Hepatocyte (in vitro differentiated cells): ENCODE results near the gene RAI1. TPM values are rescaled to one million over a fixed set of nuclear protein-coding genes. Genes with fewer than 3 reads are reported as not detected.

Source experiments
- DNase-seq: peaks from one replicate; pipeline ENCODE4 v3.0.0-alpha.2; 2016; ENCODE audit warnings: low spot score
- H2AFZ ChIP-seq: fragments of 200-600 bp; sonication (generic); 2 replicates; pipeline ENCODE4 v1.6.0; 2016; ENCODE audit warnings: antibody characterized with exemption, mild to moderate bottlenecking
- H3K27ac ChIP-seq: fragments of 200-600 bp; sonication (generic); 2 replicates; pipeline ENCODE4 v1.5.1; 2016; ENCODE audit warnings: mild to moderate bottlenecking
- H3K27me3 ChIP-seq: fragments of 200-600 bp; sonication (generic); 2 replicates; pipeline ENCODE4 v1.6.1; 2016
- H3K36me3 ChIP-seq: fragments of 200-600 bp; sonication (generic); replicated peaks from 2 replicates; pipeline ENCODE4 v1.5.1; 2016; ENCODE audit warnings: low read depth; ENCODE audit not compliant: insufficient read depth
- H3K4me1 ChIP-seq: fragments of 200-600 bp; sonication (generic); 2 replicates; pipeline ENCODE4 v1.5.1; 2016; ENCODE audit warnings: mild to moderate bottlenecking, moderate library complexity; ENCODE audit not compliant: insufficient read depth
- H3K4me2 ChIP-seq: fragments of 200-600 bp; sonication (generic); 2 replicates; pipeline ENCODE4 v1.6.0; 2016
- H3K4me3 ChIP-seq: fragments of 200-600 bp; sonication (generic); 2 replicates; pipeline ENCODE4 v1.5.1; 2016; ENCODE audit warnings: mild to moderate bottlenecking
- H3K79me2 ChIP-seq: fragments of 200-600 bp; sonication (generic); 2 replicates; pipeline ENCODE4 v1.6.0; 2017; ENCODE audit warnings: mild to moderate bottlenecking
- H3K9me2 ChIP-seq: fragments of 200-600 bp; sonication (generic); replicated peaks from 2 replicates; pipeline ENCODE4 v1.6.0; 2017; ENCODE audit warnings: mild to moderate bottlenecking; ENCODE audit not compliant: insufficient read depth
- H3K9me3 ChIP-seq: fragments of 200-600 bp; sonication (generic); 2 replicates; pipeline ENCODE4 v1.5.1; 2016; ENCODE audit warnings: low read depth, mild to moderate bottlenecking
- H4K20me1 ChIP-seq: fragments of 200-600 bp; sonication (generic); 2 replicates; pipeline ENCODE4 v1.6.0; 2016; ENCODE audit warnings: mild to moderate bottlenecking; ENCODE audit not compliant: insufficient read depth, poor library complexity, severe bottlenecking
- EZH2 ChIP-seq: fragments of 200-600 bp; sonication (generic); IDR thresholded peaks from 2 replicates; pipeline ENCODE4 v1.6.1; 2016; ENCODE audit warnings: antibody characterized with exemption, mild to moderate bottlenecking, borderline replicate concordance
- EZH2phosphoT487 ChIP-seq: fragments of 200-600 bp; sonication (generic); IDR thresholded peaks from one replicate; pipeline ENCODE4 v1.6.1; 2018; ENCODE audit warnings: antibody characterized with exemption, mild to moderate bottlenecking, low read depth, moderate library complexity; ENCODE audit not compliant: unreplicated experiment, severe bottlenecking
- WGBS: methylation state at CpG from one replicate; pipeline ENCODE4 v1.1.6; 2016; ENCODE audit warnings: low lambda C conversion rate; ENCODE audit errors: missing lambda C conversion rate; 5-methylcytosine and 5-hydroxymethylcytosine counted together
- polyA plus RNA-seq: library from polyadenylated mRNA; unstranded; fragments of >200 nt; fragmentation: Nextera tagmentation; extraction: Ambion mirVana; gene quantifications from 2 replicates; pipeline ENCODE4 v1.2.1, GENCODE V29; 2016
- total RNA-seq: library from RNA; depleted of rRNA; stranded (reverse); fragments of >200 nt; gene quantifications from 2 replicates; pipeline ENCODE4 v1.2.3, GENCODE V29; 2014
- TF ChIP-seq, protein P1 (sequence below): fragments of 200-600 bp; sonication (generic); IDR thresholded peaks from 2 replicates; pipeline ENCODE4 v1.5.1; 2016; ENCODE audit warnings: antibody characterized with exemption, mild to moderate bottlenecking; ENCODE audit not compliant: poor library complexity

Gene RAI1
- total and polyA plus RNA-seq, 2 experiments from 2014 or later: 20.2 to 23.8 TPM

DNA sequence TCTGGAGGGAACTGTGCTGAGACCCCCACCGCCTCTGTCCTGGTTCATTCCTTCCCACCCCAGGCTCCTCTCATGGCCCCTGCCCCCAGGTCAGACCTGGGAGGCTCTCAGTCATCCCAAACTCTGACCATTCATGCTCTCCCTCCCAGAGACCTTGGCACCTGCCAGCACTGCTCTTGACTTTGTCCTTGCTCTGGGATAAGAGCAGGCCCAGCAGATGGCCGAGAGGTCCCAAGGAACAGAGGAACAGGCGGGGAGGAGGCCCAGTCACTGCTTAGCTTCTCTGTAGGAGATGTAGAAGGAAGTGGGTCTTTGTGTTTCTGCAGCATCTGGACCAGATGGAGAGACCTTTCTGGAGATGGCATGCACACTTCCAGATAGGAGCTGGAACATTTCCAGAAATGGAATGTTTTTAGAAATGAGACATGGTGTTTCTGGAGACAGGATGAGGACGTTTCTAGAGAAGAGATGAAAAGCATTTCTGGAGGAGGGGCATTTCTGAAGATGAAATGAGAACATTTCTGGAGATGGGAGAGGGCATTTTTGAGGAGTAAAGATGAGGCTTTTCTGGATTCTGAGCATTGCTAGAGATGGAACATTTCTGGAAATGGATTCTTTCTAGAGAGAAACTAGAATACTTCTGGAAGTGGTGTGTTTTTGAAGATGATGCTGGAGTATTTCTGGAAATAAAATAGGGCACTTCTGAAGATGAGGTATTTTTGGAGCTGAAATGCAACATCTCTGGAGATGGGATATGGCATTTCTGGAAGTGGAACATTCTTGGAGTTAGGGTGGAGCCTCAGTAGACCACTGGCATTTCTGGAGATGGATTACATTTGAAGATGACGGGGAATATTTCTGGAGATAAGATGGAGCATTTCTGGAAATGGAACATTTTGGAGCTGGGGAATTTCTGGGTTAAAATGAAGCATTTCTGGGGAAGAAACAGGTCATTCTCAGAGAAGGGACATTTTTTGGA, 55.2 kb downstream of the RAI1 start:
- TF ChIP-seq EZH2: no peak
- TF ChIP-seq, protein P1, sequence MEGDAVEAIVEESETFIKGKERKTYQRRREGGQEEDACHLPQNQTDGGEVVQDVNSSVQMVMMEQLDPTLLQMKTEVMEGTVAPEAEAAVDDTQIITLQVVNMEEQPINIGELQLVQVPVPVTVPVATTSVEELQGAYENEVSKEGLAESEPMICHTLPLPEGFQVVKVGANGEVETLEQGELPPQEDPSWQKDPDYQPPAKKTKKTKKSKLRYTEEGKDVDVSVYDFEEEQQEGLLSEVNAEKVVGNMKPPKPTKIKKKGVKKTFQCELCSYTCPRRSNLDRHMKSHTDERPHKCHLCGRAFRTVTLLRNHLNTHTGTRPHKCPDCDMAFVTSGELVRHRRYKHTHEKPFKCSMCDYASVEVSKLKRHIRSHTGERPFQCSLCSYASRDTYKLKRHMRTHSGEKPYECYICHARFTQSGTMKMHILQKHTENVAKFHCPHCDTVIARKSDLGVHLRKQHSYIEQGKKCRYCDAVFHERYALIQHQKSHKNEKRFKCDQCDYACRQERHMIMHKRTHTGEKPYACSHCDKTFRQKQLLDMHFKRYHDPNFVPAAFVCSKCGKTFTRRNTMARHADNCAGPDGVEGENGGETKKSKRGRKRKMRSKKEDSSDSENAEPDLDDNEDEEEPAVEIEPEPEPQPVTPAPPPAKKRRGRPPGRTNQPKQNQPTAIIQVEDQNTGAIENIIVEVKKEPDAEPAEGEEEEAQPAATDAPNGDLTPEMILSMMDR: no peak
- TF ChIP-seq EZH2phosphoT487: no peak
- H2AFZ ChIP-seq: no peak overlapping the region
- H3K4me1 ChIP-seq: peaks cover 46% of the 10 kb centered on the region
- peaks cover 91% of the 10 kb centered on the region for H3K79me2 ChIP-seq
- no peak overlapping the region for H3K4me2 ChIP-seq
- no peaks in the 10 kb centered on the region for H3K27me3 ChIP-seq
- H4K20me1 ChIP-seq: peaks cover 56% of the 10 kb centered on the region
- H3K9me3 ChIP-seq: no peaks in the 10 kb centered on the region
- no peak overlapping the region for H3K4me3 ChIP-seq
- H3K9me2 ChIP-seq: no peaks in the 10 kb centered on the region
- no peaks in the 10 kb centered on the region for H3K36me3 ChIP-seq
- no peak overlapping the region for H3K27ac ChIP-seq
- 78% methylated on average over 5 of the region's 5 CpGs for WGBS
- no peak for DNase-seq

DNA sequence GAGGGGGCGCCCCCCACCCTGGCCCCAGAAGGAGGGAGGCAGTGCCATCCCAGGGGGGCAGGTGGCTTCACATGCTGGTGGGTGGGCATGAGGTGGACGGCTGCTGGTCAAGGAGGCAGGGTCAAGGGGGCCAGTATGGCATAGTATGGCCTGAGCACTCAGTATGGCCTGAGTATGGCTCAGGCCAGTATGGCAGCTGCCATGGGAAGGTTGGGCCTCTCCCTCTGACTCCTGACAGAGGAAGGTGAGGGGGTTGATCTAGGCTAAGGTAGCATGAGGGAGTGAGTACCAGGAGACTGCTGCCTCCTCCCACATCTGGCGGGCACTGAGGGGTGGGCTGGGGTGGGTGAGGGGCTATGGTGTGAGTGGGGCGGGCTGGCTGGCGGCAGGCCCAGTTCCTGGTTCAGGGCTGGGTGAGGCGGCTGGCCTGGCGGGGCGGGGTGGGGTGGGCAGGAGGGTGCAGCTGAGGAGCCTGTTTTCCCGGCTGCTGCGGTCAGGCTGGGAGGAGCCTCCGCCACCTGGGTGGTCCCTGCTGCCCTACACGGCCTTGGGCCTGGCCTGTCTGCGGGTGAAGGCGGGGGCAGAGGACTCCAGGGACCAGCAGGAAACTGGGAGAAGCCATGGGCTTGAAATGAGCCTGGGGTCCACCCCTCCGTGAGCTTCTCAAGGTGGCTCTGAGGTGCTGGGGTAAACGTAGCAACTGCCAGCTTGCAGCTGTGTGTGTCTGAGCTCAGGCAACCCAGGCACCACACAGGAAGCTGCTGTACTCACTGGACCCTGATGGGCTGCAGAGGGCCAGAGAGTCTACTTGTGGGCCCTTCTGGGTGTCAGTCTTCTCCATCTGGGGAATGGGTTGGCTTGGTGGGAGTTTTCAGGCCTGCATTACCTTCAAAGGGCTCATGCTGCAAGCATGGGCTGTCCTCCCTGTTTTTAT, 57.0 kb downstream of the RAI1 start:
- Histone ChIP-seq H3K4me1 (peaks cover 54% of the 10 kb centered on the region), H3K4me2 (peak overlapping the region; percentile 71), H2AFZ (no peak overlapping the region), H3K9me3 (no peaks in the 10 kb centered on the region), H3K27ac (peak overlapping the region; percentile 97), H3K4me3 (no peak overlapping the region), H3K27me3 (no peaks in the 10 kb centered on the region), H3K9me2 (no peaks in the 10 kb centered on the region), H3K36me3 (no peaks in the 10 kb centered on the region), H3K79me2 (peaks cover 91% of the 10 kb centered on the region), H4K20me1 (peaks cover 49% of the 10 kb centered on the region)
- peak; percentile 79 for DNase-seq
- no peak for TF ChIP-seq EZH2
- no peak for TF ChIP-seq EZH2phosphoT487
- TF ChIP-seq, protein P1: no peak
- WGBS: 41% methylated on average over 10 of the region's 16 CpGs

DNA sequence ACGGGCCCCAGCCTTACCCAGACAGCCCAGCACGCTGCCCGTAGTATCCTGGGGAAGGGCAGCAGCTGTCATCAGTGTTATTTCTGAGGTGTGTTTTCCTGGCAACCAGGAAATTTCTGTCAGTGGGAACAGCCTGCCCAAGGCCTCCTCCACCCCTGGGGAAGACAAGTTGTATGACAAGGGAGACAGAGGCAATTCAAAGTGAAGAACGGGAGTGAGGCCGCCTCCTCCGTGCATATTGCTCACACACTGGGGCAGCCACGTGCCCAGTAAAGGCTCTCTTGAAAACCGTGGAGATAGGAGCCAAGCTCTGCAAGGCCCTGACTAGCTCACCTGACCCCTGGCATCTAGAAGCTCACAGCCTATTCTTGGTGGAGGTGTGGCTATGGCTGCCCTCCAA, 57.6 kb downstream of the RAI1 start:
- Histone ChIP-seq H4K20me1 (peaks cover 50% of the 10 kb centered on the region), H3K4me2 (peak overlapping the region; percentile 71), H3K4me3 (no peak overlapping the region), H3K9me2 (no peaks in the 10 kb centered on the region), H3K79me2 (peaks cover 91% of the 10 kb centered on the region), H3K36me3 (no peaks in the 10 kb centered on the region), H2AFZ (no peak overlapping the region), H3K27me3 (no peaks in the 10 kb centered on the region), H3K9me3 (no peaks in the 10 kb centered on the region), H3K4me1 (peaks cover 54% of the 10 kb centered on the region), H3K27ac (peak overlapping the region; percentile 97)
- peak; percentile 48 for DNase-seq
- WGBS: 43% methylated on average over 8 of the region's 8 CpGs
- TF ChIP-seq EZH2 (no peak), EZH2phosphoT487 (no peak)
- TF ChIP-seq, protein P1: no peak
